Activated CD4-positive, alpha-beta memory T cell treated with anti-CD3 and anti-CD28 coated beads for 36 hours (primary cell): Measurements from ENCODE around the gene GMEB2. TPM values are rescaled to one million over a fixed set of nuclear protein-coding genes. Genes with fewer than 3 reads are reported as not detected.
"Not testable (repeated sequence)": the region's sequence is repeated elsewhere in the genome, so short reads cannot be mapped to it uniquely, and the experiment has no call there.

Experiments
- CTCF ChIA-PET: fragments of 350-600 bp; sonication (Branson Sonifier 250); formaldehyde crosslinking; loops from one replicate; lab custom pipeline; 2021; ENCODE audit warnings: antibody characterized with exemption, inconsistent platforms; lab: Charles Lee
- POLR2A ChIA-PET: fragments of 350-600 bp; sonication (Branson Sonifier 250); formaldehyde crosslinking; loops from one replicate; lab custom pipeline; 2021; ENCODE audit warnings: antibody characterized with exemption; lab: Charles Lee
- DNase-seq: peaks from one replicate; pipeline ENCODE4 v3.0.0-alpha.2; 2020
- H3K27ac Mint-ChIP-seq: one replicate; pipeline ENCODE4 v1.8.0; 2021; ENCODE audit warnings: mixed read lengths
- H3K27me3 Mint-ChIP-seq: one replicate; pipeline ENCODE4 v1.8.0; 2021; ENCODE audit warnings: mixed read lengths
- H3K36me3 Mint-ChIP-seq: one replicate; pipeline ENCODE4 v1.8.0; 2021; ENCODE audit warnings: mixed read lengths
- H3K4me1 Mint-ChIP-seq: one replicate; pipeline ENCODE4 v1.8.0; 2021; ENCODE audit warnings: low read depth, mixed read lengths
- H3K4me3 Mint-ChIP-seq: one replicate; pipeline ENCODE4 v1.8.0; 2021; ENCODE audit warnings: mild to moderate bottlenecking, mixed read lengths
- H3K9me3 Mint-ChIP-seq: one replicate; pipeline ENCODE4 v1.8.0; 2021; ENCODE audit warnings: mixed read lengths
- intact Hi-C: fragments of 100-400 bp; cut with micrococcal nuclease; formaldehyde crosslinking; loops from one replicate; pipeline ENCODE4 v1.15.1; 2023
- total RNA-seq, 2 experiments: library from RNA; stranded (reverse); gene quantifications; one replicate each; pipeline ENCODE4 v1.2.3, GENCODE V29; 2021

GMEB2 gene
- total RNA-seq, 2 experiments from 2014 or later, result 13.6 to 14.0 TPM

- ChIA-PET POLR2A (interaction anchor here (1.2 kb wide), 1 partner anchor 16 kb away, joined by 3 read pairs; the partner anchor contains the start of gene GMEB2), CTCF (interaction anchor here (1.0 kb wide), 1 partner anchor 220 kb away, joined by 5 read pairs; no protein-coding TSS in a partner anchor)
- Mint-ChIP-seq H3K27me3 (no peaks in the 10 kb centered on the region), H3K27ac (no peak overlapping the region), H3K9me3 (no peaks in the 10 kb centered on the region), H3K4me3 (peak overlapping the region; percentile 70), H3K36me3 (no peaks in the 10 kb centered on the region), H3K4me1 (peaks cover 14% of the 10 kb centered on the region)
- DNase-seq, result no peak
- intact Hi-C loops, result no loop called here
Measured at GRCh38 chr20:63643499-63643898, 16.6 kb upstream of the GMEB2 start.

- ChIA-PET CTCF (interaction anchor here (0.9 to 2.3 kb wide), 14 partner anchors 9 to 337 kb away, joined by 3 to 18 read pairs (median 5); partner anchors contain the start of genes GMEB2, PPDPF, PTK6 and RTEL1), POLR2A (interaction anchor here (0.6 to 2.1 kb wide), 8 partner anchors 9 to 121 kb away, joined by 3 to 30 read pairs (median 4); partner anchors contain the start of genes GMEB2, LIME1 and RTEL1)
- peak overlapping the region; percentile 70 for H3K4me3 Mint-ChIP-seq
- H3K36me3 Mint-ChIP-seq, result peaks cover 2% of the 10 kb centered on the region
- no peak for DNase-seq
- H3K27ac Mint-ChIP-seq, result peak overlapping the region; percentile 77
- peaks cover 20% of the 10 kb centered on the region for H3K4me1 Mint-ChIP-seq
- H3K9me3 Mint-ChIP-seq, result no peaks in the 10 kb centered on the region
- H3K27me3 Mint-ChIP-seq, result no peaks in the 10 kb centered on the region
- intact Hi-C loops, result loop anchor here (1.0 kb wide), 1 partner anchor 223 kb away; the partner anchor contains the start of gene TPD52L2
Measured at GRCh38 chr20:63642527-63643247, 15.8 kb upstream of the GMEB2 start.

GRCh38 chr20:63641792-63642523 is 15.1 kb upstream of the GMEB2 start:
- intact Hi-C loops, result loop anchor here (1.0 kb wide), 1 partner anchor 223 kb away; the partner anchor contains the start of gene TPD52L2
- peak; percentile 97 for DNase-seq
- Mint-ChIP-seq H3K27ac (peak overlapping the region; percentile 77), H3K4me3 (peak overlapping the region; percentile 69), H3K36me3 (peaks cover 2% of the 10 kb centered on the region), H3K9me3 (no peaks in the 10 kb centered on the region), H3K4me1 (peaks cover 26% of the 10 kb centered on the region), H3K27me3 (no peaks in the 10 kb centered on the region)
- ChIA-PET POLR2A (interaction anchor here (0.6 to 2.1 kb wide), 11 partner anchors 9 to 486 kb away, joined by 3 to 30 read pairs (median 3); partner anchors contain the start of genes GMEB2, RTEL1 and STMN3), CTCF (interaction anchor here (0.5 to 2.3 kb wide), 23 partner anchors 10 to 450 kb away, joined by 3 to 18 read pairs (median 4); partner anchors contain the start of genes GMEB2, PPDPF, PTK6 and RTEL1)

GRCh38 chr20:63641146-63641791 is 14.4 kb upstream of the GMEB2 start:
- H3K4me3 Mint-ChIP-seq, result peak overlapping the region; percentile 69
- ChIA-PET CTCF (interaction anchor here (0.5 to 2.3 kb wide), 22 partner anchors 10 to 450 kb away, joined by 3 to 18 read pairs (median 4); partner anchors contain the start of genes GMEB2, PPDPF, PTK6 and RTEL1), POLR2A (interaction anchor here (0.6 to 2.1 kb wide), 11 partner anchors 9 to 487 kb away, joined by 3 to 30 read pairs (median 3); partner anchors contain the start of genes GMEB2, RTEL1 and STMN3)
- intact Hi-C loops, result no loop called here
- DNase-seq, result peak; percentile 69
- H3K27ac Mint-ChIP-seq, result peak overlapping the region; percentile 77
- peaks cover 28% of the 10 kb centered on the region for H3K4me1 Mint-ChIP-seq
- H3K36me3 Mint-ChIP-seq, result peaks cover 2% of the 10 kb centered on the region
- no peaks in the 10 kb centered on the region for H3K27me3 Mint-ChIP-seq
- H3K9me3 Mint-ChIP-seq, result no peaks in the 10 kb centered on the region

- H3K27me3 Mint-ChIP-seq, H3K36me3 Mint-ChIP-seq, intact Hi-C loops, H3K9me3 Mint-ChIP-seq: not testable (repeated sequence)
- Mint-ChIP-seq H3K27ac (peak overlapping the region; percentile 73), H3K4me3 (peak overlapping the region; percentile 90), H3K4me1 (peaks cover 30% of the 10 kb centered on the region)
- POLR2A ChIA-PET, result interaction anchor here (1.9 to 2.3 kb wide), 2 partner anchors 13 to 14 kb away, joined by 10 to 30 read pairs; partner anchors contain the start of gene GMEB2
- DNase-seq, result peak; percentile 40
- CTCF ChIA-PET, result interaction anchor here (1.6 to 2.3 kb wide), 3 partner anchors 9 to 120 kb away, joined by 5 to 17 read pairs (median 6); partner anchors contain the start of genes PPDPF and PTK6
Measured at GRCh38 chr20:63640686-63641085, 13.8 kb upstream of the GMEB2 start.

GRCh38 chr20:63640086-63640485 is 13.2 kb upstream of the GMEB2 start:
- CTCF ChIA-PET, result no interaction called here
- peak overlapping the region; percentile 99 for H3K27ac Mint-ChIP-seq
- peak overlapping the region; percentile 90 for H3K4me3 Mint-ChIP-seq
- peaks cover 2% of the 10 kb centered on the region for H3K36me3 Mint-ChIP-seq
- DNase-seq, result no peak
- no peaks in the 10 kb centered on the region for H3K27me3 Mint-ChIP-seq
- POLR2A ChIA-PET, result interaction anchor here (1.3 to 2.3 kb wide), 2 partner anchors 13 to 103 kb away, joined by 3 to 10 read pairs; partner anchors contain the start of genes GMEB2 and PTK6
- no peaks in the 10 kb centered on the region for H3K9me3 Mint-ChIP-seq
- intact Hi-C loops, result no loop called here
- peaks cover 35% of the 10 kb centered on the region for H3K4me1 Mint-ChIP-seq

GRCh38 chr20:63639093-63639975 is 12.4 kb upstream of the GMEB2 start:
- no peaks in the 10 kb centered on the region for H3K27me3 Mint-ChIP-seq
- peaks cover 2% of the 10 kb centered on the region for H3K36me3 Mint-ChIP-seq
- ChIA-PET CTCF (interaction anchor here (1.4 kb wide), 1 partner anchor 102 kb away, joined by 5 read pairs; the partner anchor contains the start of gene PTK6), POLR2A (interaction anchor here (1.3 to 2.3 kb wide), 2 partner anchors 12 to 102 kb away, joined by 3 to 10 read pairs; partner anchors contain the start of genes GMEB2 and PTK6)
- no peaks in the 10 kb centered on the region for H3K9me3 Mint-ChIP-seq
- H3K4me1 Mint-ChIP-seq, result peaks cover 40% of the 10 kb centered on the region
- DNase-seq, result peak; percentile 85
- H3K27ac Mint-ChIP-seq, result peak overlapping the region; percentile 99
- intact Hi-C loops, result loop anchor here (1.0 to 10.0 kb wide), 5 partner anchors 12 to 335 kb away; partner anchors contain the start of genes GMEB2, LIME1, PTK6 and SAMD10
- H3K4me3 Mint-ChIP-seq, result peak overlapping the region; percentile 90

- Mint-ChIP-seq H3K36me3 (peaks cover 2% of the 10 kb centered on the region), H3K4me1 (peaks cover 49% of the 10 kb centered on the region), H3K4me3 (peak overlapping the region; percentile 20), H3K9me3 (no peaks in the 10 kb centered on the region), H3K27ac (peak overlapping the region; percentile 80), H3K27me3 (no peaks in the 10 kb centered on the region)
- peak; percentile 48 for DNase-seq
- ChIA-PET POLR2A (interaction anchor here (1.0 to 1.3 kb wide), 2 partner anchors 9 to 99 kb away, joined by 3 to 4 read pairs; partner anchors contain the start of gene PTK6), CTCF (interaction anchor here (1.6 kb wide), 1 partner anchor 69 kb away, joined by 3 read pairs; no protein-coding TSS in a partner anchor)
- intact Hi-C loops, result loop anchor here (5.0 to 10.0 kb wide), 4 partner anchors 60 to 338 kb away; partner anchors contain the start of genes LIME1, PTK6, SAMD10 and SLC2A4RG
Measured at GRCh38 chr20:63636752-63637628, 10.1 kb upstream of the GMEB2 start.

GRCh38 chr20:63635431-63636141 is 8.7 kb upstream of the GMEB2 start:
- H3K27ac Mint-ChIP-seq, result peak overlapping the region; percentile 93
- ChIA-PET CTCF (interaction anchor here (0.6 to 1.6 kb wide), 3 partner anchors 68 to 448 kb away, joined by 3 read pairs; partner anchors contain the start of gene PTK6), POLR2A (interaction anchor here (0.8 to 1.3 kb wide), 2 partner anchors 8 to 9 kb away, joined by 3 to 4 read pairs; partner anchors contain the start of gene GMEB2)
- peak overlapping the region; percentile 60 for H3K4me3 Mint-ChIP-seq
- intact Hi-C loops, result loop anchor here (2.0 to 10.0 kb wide), 5 partner anchors 62 to 339 kb away; partner anchors contain the start of genes LIME1, PTK6, SAMD10 and SLC2A4RG
- H3K27me3 Mint-ChIP-seq, result no peaks in the 10 kb centered on the region
- H3K4me1 Mint-ChIP-seq, result peaks cover 55% of the 10 kb centered on the region
- no peaks in the 10 kb centered on the region for H3K9me3 Mint-ChIP-seq
- H3K36me3 Mint-ChIP-seq, result peaks cover 2% of the 10 kb centered on the region
- DNase-seq, result peak; percentile 90
